HG03066 (cell line): ENCODE results near the gene CFD.

Source experiments
- ATAC-seq: cut with Tn5 transposase; IDR thresholded peaks from one replicate; pipeline ENCODE4 v1.9.1; 2021; ENCODE audit warnings: low read depth; ENCODE audit not compliant: unreplicated experiment

Gene CFD

DNA sequence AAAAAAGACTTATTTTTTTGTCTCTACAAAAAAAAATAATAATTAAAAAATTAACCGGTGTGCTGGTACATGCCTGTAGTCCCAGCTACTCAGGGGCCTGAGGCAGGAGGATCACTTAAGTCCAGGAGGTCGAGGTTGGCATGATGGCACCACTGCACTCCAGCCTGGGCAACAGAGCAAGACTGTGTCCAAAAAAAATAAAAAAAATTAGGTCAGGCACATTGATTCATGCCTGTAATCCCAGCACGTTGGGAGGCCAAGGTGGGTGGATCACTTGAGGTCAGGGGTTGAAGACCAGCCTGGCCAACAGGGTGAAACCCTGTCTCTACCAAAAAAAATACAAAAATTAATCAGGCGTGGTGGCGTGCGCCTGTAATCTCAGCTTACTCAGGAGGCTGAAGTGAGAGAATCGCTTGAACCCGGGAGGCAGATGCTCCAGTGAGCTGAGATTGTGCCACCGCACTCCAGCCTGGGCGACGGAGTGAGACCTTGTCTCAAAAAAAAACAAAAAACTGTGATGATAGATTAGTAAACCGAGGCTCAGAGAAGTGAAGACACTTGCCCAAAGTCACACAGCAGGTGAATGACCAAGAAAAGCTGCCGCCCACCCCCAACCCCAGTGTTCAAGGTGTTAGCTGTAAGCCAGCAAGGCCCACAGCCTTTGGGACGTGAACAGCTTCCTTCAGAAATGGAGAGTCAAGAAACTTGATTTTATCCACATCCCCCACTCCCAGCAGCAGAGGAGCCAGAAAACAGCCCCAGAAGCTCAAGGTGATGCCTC lies 43.2 kb downstream of the CFD start:
- no peak for ATAC-seq

DNA sequence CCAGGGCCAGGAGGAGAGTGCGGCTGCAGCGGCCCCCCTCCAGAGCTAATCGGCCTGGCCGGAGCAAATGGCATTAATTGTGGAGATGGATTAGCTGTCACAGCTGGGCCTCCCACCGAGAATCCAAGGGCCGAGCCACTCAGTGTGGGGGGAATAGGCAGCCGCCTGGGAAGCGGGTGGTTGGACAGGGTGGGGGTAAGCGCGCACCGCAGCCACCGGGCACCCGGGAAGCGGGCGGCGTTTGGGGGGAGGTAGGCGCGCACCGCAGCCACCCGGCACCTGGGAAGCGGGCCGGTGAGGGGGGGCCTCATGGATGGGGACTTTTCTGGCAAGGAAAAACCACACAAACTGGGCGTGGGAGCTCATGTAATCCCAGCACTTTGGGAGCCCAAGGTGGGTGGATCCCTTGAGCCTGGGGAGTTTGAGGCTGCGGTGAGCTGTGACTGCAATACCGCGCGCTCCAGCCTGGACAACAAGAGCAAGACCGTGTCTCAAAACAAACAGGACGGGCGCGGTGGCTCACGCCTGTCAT lies 43.9 kb downstream of the CFD start:
- no peak for ATAC-seq

DNA sequence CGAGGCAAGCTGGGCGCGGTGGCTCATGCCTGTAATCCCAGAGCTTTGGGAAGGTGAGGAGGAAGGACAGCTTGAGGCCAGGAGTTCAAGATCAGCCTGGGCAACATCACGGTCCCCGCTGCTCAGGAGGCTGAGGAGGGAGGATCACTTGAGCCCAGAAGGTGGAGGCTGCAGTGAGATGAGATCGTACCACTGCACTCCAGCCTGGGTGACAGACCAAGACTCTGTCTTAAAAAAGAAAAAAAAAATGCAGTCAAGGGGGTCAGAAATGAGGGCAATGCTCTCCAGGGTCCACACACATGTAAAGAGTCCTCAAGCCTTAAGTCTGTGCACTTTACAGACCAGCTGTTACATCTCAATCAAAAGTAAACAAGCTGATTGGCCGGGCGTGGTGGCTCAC lies 45.1 kb downstream of the CFD start:
- ATAC-seq = no peak

DNA sequence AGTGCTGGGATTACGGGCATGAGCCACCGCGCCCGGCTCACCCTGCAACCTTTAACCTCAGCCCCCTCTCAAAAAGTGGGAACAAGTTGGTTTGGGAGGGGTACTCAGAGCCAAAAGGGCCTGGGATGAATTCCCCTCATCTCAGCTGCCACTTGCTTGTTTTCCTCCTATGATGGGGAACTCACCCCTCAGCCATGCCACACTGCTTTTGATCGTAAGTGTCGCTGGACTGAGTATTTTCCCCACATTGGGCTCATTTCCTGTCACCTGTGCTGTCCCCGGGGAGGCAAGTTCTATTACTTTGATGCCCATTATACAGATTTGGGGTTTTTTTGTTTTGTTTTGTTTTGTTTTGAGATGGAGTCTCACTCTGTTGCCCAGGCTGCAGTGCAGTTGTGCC lies 47.0 kb downstream of the CFD start:
- no peak for ATAC-seq

GRCh38 chr19:907183-907853 lies 47.9 kb downstream of the CFD start:
- no peak for ATAC-seq

- ATAC-seq = no peak
Observed at GRCh38 chr19:911197-912033, 52.0 kb downstream of the CFD start.

- no peak for ATAC-seq
Observed at GRCh38 chr19:912181-913079, 53.0 kb downstream of the CFD start.
